Measurements from ENCODE around the gene NEK7.
"Not testable (repeated sequence)": the region's sequence is repeated elsewhere in the genome, so short reads cannot be mapped to it uniquely, and the experiment has no call there.

The NEK7 gene

DNA sequence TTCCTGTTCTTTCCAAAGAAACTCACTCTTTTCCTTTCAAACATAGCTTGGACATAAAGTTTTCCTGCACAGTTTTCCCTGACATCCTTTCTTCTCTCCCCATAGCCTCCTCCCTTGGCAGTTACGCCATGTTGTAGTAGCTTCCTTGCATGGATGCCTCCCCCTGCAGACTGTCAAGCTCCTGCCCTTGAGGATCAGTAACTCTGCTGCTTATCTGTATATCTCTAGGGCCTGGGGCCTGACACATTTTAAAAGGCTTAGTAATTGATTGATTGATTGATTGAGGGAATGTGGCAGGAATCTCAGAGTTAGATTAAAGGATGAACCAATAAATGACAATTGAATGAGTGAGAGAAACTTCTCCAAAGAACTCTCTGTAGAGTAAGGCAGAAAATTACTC, 143.7 kb downstream of the NEK7 start:
- DNase-seq = no peak

DNA sequence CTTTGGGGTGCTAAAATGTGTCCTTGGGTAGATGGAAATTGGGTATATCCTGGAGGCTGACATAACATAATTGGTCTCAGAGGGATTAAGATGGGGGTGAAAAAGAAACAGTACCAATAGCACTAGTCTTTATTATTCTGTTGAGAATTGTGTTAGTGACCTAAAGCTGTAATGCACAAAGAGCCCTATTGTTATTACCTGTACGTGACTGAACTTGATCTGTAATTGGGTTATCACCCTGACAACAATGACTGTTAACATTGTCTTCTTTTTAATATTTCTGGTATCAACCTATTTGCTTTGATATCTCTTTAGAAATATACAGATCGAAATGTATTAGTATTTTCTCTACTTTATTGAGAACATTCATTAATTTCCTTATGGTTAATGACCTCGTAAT, 147.6 kb downstream of the NEK7 start:
- no peak for DNase-seq

DNA sequence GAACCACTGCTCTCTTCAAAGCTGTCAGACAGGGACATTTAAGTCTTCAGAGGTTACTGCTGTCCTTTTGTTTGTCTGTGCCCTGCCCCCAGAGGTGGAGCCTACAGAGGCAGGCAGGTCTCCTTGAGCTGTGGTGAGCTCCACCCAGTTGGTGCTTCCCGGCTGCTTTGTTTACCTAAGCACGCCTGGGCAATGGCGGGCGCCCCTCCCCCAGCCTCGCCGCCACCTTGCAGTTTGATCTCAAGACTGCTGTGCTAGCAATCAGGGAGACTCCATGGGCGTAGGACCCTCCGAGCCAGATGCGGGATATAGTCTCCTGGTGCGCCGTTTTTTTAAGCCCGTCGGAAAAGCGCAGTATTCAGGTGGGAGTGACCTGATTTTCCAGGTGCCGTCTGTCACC, 158.0 kb downstream of the NEK7 start:
- not testable (repeated sequence) for DNase-seq

DNA sequence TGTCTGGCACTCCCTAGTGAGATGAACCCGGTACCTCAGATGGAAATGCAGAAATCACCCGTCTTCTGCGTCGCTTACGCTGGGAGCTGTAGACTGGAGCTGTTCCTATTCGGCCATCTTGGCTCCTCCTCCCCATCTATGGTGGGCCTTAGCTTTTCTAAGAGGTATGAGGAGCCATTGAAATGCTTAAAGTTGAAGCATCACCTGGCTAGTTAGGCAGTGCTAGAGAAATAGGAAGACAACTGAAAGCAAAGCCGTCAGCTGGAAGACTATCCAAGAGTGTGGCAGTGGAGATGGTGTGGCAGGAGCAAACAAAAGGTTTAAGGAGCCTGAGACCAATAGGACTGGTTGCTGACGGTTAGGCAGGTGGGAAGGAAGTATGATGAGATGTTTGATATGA, 158.5 kb downstream of the NEK7 start:
- not testable (repeated sequence) for DNase-seq

DNA sequence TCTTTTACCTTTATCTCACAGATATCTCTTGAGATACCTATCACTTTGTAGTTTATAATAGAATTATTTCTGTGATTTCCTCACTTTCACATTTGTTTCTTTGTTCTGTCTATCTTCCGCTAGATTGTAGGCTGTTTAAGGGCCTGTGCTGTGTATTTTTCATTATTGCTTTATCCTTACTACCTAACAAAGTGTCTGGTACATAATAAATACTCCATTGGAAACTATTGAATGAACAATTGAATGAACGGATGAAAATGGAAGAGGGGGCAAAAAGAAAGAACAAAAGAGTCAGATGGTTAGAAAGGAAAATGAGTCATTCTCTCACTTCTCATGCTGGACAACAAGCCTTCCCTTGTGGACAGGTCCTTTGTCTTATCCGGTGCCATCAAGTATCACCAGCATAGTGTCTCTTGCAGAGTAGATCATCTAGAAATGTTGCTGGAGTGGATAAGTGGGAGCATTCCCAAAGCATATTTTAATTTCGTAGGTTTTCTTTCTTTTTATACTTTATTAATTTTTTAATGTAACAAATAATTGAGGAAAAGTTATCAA, 159.8 kb downstream of the NEK7 start:
- no peak for DNase-seq

DNA sequence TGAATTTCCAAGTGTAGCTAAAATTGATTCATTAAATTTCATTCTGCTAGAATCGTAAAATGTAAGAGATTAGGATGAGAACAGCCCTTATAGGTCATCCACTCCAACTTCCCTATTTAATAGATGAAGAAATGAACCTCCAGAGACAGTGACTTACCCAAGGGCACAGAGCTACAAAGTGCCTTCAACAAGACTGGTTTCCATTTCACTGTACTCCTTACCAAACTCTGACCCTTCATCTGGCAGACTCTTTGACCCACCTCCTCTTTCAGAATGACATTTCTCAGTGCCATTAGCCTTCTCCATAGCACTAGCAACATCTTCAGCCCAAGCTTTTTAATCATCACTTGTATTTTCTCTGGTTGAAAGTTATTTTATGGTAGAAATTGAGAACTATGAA, 161.3 kb downstream of the NEK7 start:
- no peak for DNase-seq

DNA sequence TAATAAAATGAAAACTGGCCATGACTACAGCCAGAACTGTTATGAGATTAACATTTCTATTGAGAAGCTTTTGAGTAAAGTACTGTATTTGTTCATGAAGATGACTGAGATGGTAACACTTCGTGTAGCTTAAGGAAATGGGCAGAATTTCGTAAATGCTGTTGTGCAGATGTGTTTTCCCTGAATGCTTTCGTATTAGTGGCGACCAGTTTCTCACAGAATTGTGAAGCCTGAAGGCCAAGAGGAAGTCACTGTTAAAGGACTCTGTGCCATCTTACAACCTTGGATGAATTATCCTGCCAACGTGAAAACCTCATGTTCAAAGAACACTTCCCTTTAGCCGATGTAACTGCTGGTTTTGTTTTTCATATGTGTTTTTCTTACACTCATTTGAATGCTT, 164.0 kb downstream of the NEK7 start:
- DNase-seq = no peak

DNA sequence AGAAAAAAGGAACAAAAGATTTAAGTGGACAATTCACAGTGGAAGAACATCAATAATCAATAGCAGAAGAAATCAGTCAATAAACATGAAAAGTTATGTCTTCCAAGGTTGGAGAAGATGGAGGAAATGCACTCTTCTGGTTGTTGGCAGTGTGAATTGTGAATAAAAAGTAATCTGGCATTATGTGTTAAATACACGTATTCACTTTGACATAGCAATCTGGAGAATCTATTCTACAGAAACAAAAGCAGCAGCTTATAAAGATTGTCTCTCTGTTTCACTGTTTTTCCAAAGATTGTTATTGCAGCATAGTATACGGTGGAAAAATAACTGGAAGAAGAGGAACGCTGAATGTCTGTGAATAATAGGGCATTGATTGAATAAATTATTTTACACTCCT, 169.4 kb downstream of the NEK7 start:
- DNase-seq = no peak

DNA sequence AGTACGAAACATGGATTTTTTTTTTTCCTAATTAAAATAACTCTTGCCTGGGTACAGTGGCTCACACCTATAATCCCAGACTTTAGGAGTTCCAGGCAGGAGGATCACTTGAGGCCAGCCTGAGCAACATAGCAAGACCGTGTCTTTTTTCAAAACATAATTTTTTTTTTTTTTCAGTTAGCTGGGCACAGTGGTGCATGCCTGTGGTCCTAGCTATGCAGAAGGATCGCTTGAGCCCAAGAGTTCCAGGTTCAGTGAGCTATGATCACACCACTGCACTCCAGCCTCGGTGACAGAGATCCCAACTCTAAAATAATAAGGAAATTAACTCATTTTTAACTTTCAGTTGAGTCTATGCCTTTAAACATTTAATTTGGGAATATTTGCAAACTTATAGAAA, 170.1 kb downstream of the NEK7 start:
- no peak for DNase-seq

DNA sequence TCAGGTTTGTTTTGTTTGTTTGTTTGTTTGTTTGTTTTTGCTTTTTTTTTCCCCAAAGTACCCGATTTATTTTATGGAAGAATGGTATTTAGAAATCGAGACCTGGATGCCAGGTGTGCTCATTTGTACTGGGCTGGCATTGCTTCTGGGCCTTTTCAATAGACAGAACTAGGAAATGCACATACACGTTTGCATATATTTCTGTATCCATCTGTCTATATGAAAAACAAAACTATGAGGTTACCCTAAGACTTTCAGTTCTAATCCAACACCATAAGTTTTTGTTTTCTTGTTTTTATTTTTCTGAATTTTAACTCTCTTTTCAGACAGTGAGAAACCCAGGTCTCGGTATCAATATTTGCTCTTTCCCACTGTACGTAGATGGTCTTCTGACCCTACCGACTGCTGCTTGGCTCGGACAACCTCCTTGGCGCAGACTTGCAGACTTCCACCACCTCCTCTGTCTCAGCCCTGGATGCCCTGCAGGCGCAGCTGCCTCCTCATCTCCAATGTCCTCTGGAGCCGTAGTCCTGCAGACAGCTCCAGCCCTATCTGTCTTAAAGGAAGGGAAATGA, 171.7 kb downstream of the NEK7 start:
- no peak for DNase-seq

DNA sequence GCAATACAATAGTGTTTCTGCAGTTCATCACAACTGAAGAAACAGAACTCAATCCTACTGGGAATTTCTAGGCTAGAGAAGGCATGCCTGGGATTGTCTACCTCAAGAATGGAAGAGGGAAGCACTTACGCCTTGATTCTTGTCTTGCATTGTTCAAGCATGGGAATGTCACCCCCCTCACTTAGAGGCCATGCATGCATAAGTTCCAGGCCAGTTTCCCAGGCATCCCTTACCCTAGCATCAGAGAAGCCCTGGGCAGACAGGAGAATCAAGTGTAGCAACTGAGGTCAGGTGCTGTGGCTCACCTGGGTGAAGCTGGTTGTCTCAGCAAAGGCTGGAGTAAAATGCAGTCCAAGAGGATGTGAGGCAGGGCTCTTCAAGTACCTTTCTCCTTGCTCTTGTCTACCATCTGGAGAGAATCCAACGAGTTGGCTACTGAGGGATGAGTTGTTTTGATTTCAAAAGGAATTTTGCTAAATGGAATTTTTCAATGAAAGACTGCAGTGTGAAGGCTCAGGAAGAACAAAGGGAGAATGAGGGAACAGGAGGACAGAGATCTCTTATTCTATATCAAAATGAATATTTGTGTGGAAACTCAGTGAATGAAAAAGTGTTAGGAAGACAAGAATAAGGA, 174.3 kb downstream of the NEK7 start:
- no peak for DNase-seq

DNA sequence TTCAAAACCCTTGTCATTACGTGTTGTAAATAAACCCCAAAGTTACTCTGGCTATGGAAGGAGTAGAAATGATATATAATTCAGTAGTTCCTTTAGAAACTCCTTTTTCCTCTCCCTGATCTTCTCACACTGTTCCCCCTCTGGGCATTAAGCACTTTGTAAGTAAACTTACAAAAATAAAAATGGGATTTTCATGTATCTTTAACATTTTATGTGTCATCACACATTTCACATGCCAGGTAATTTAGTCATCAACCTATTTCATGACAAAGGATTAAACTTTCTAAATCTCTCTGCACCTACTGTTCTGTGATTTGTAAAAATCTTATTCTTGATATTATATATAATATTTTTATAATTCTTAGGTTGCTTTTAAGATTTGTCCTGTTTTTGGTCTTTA, 176.9 kb downstream of the NEK7 start:
- DNase-seq = no peak

DNA sequence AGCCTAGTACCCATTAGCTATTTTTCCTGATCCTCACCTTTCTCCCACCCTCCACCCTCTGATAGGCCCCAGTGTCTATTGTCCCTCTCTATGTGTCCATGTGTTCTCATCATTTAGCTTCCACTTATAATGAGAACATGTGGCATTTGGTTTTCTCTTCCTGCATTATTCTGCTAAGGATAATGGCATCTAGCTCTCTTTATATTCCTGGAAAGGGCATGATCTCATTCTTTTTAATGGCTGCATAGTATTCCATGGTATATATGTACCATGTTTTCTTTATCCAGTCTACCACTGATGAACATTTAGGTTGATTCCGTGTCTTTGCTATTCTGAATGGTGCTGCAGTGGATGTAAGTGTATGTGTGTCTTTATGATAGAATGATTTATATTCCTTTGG, 178.9 kb downstream of the NEK7 start:
- no peak for DNase-seq

DNA sequence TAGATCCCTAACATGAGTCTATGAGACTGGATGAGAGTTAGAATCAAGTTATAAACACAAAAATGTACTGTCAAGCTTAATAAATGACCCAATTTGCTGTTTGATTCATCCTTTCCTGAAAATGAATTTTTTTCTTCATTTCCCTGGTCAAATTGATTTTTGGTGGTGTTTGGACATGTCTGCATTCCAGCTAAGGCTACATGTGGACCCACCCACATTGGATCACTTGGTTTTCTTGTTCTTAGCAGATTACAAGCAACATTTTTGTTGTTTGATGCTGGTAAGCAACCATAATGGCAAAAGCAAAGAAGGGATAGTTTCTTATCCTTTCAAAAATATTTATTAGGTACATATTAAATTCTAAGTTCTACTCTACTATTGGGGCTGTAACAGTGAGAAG, 181.1 kb downstream of the NEK7 start:
- no peak for DNase-seq

DNA sequence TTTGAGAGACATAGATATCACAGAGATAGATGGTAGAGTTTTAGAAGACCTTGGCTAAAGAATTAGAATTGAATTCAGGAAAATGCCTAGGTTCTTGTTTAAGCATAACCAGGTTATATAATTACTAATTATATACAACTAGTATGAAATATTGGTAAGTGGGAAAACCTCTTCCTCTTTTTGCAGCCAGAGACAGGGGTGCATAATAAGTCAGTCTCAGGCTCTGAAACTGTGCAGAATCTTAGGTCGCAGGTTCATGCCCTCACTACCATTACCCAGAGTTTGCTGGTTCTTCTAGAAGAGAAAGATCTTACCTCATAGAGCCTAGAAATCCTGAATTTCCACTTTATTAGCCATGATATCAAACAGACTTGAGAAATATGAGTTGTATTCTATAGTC, 183.3 kb downstream of the NEK7 start:
- no peak for DNase-seq

DNA sequence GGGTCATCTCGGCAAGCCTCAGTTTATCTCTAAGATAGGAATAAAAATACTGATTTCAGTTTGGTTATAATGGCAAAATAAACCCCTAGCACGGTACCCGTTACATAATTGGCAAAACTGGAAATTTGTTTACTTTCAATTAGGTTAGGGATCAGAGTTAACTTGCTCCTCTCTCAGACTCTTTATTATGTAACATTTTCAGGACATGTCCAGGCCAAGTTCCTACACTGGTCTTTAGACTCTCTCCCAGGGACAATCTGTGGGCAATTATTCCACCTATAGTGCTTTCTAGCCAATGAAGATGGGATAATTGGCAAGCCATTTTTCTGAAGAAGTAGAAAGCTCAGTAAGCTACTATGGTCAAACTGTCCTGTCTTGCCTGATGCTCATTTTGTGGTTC, 189.4 kb downstream of the NEK7 start:
- no peak for DNase-seq

DNA sequence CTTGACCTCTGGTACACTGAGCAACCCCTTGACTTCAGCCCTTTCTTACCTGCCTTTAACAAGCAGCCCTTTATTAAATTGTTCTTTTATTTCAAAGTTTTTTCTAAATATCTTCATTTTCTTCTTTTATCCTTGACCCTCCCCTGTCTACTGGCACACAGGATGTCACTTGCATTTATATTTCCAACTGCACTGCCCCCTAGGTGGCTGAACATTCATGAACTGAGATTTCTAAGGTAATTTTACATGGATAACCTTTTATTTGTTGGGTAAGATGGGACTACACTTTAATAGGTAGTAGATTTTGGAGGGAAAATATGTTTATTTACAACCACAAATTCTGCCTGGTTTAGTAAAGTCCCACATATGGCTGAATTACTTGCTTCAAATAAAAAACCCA, 193.7 kb downstream of the NEK7 start:
- DNase-seq = no peak

DNA sequence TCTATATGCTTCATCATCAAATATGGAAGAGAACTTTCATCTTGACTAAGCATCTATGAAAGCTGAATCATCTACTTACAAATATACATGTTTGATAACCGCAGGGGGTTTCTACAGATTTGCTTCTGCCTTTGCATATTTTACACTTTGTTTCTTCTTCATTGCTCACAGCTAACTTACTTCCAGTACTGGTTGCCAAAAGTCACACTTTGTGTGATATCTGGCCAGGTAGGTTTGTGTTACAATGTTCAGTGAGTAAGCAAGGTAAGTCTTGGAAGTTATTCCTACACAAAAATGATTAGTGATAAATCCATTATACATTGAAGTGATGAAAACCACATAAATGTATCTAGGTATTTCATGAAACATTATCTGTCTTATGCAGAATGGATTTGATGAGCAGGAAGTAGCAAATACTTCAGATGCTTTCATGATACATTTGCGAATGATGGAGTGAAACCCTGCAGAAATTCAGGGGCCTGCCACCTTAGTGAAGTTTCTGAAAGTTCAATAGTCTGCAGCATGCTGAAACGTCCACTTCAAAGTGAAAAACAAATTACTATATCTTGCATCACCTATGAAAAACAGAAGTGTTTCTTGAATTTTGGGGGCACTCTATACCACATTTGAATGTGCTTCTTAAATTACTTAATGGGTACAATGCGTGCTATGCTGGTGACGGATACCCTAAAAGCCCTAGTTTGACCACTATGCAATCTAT, 196.3 kb downstream of the NEK7 start:
- DNase-seq = no peak

DNA sequence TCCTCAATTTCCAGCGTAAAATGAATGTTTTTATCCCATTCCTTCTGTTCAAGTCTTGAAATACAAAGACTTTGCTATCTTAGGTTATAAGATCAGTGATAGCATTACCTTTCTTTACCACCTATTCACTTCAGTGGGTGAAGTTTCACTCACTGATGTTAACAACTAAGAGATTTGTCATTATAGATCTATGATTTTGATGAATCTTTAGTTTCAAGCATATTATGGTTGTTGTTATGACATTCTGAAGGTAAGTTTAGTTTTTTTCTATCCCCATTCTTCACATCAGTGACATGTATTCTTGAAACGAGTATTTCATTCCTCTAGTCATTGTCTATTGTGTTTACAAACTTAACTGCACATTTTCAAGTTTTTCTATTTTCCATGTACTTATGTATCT, 201.1 kb downstream of the NEK7 start:
- no peak for DNase-seq

DNA sequence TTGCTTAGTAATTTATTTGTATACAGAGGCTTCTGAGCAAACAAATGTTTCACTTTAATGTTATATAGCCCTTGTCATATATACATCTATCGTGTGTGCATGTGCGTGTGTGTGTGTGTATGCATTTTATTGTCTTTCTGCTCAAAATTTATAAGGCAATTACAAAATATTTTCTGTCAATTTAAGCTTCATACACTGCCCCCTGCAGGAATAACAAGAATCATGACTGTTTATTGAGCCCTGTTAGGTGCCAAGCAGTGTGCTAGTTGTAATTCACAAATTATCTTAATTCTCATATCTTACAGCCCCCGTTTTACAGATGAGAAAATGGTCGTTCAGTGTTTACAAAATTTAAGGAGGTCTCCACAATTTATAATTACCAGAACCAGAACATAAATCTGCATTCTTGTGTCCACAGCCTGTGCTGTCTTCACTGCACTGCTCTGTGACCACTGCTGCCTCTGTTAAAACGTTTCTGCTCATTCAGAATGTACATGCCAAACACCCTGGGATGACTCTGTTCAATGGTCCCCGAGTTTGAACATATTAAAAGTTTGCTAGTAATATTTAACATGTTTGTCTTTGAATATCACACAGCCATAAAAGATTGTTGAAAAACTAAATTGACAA, 202.3 kb downstream of the NEK7 start:
- no peak for DNase-seq

DNA sequence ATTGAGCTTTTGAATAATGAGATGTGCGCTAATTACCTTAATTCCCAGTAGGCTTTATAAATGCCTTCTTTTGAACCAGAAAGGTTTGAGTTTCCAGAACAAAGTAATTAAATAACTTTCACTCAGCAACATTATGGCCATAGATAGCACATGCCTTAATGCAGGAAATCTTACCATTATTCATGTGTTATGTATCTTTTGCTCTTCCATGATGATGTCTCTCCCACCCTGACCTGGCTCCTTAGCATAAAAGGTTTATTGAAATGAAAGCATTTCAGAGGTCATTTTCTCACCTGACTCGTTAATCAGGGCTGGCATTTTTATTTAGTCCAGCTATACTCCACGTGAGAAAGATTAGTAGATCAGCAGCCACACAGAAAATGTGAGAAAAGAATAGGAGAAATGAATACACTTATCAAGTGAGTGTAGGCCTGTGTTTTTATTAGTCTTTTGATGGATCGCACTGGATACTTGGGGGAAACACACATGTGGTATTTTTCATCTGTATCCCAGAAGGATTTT, 203.5 kb downstream of the NEK7 start:
- DNase-seq = no peak

DNA sequence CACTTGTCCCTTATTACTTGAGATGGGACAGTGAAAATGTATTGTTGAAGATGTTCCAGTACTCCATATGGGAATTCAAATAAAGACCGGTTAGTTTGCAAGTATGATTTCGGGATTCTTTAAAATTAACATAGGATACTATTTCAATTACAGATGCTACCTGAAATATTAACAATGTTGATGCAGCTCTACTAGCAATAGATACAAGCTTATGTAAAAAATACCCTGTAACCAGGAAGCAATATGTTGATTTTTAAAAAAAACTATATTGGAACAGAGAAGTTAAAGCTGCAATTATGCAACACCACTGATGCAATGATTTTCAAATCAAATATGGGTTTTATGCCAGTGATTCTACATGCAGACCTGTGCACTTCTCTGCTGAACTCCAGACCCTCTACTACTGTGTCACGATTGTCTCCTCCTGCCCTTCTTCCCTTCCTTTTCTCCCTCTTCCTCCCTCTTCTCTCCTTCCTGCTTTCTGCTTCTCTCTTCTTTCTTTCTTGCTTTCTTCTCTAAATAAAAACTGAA, 204.5 kb downstream of the NEK7 start:
- no peak for DNase-seq

DNA sequence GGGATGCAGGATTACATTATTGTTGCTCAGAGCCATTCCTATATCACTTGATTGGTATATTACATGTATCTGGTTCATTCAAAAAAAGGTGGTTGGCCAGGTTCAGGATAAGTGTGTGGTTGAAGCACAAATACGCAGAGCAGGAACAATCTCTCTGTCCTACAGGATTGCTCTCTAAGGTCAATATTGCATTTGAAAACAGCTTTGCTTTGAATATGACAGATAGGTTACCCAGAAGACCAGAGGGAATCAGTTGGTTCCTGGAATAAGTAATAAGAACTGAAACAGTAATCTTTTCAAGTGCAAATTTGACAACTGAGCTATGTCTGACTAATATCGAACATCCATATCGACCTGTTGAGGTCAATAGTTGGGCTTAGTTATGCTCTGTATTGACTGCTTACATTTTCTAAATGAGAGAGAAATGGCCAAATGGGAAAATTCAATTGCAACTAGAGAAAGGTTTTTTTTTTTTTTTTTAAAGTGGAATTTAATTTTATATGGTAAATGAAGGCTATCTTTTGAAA, 206.9 kb downstream of the NEK7 start:
- no peak for DNase-seq

Data from GOT3 (cell line).